Suprapubic skin (tissue), 4 donors: ENCODE results near the gene CPT1C. TPM values are rescaled to one million over a fixed set of nuclear protein-coding genes. Genes with fewer than 3 reads are reported as not detected.
A peak's percentile ranks its signal among the peaks of the same experiment; 100 is the strongest.

ENCODE experiments used
- DNase-seq, 2 donors: peaks; one replicate each; pipeline ENCODE4 v3.0.0-alpha.2; 2019; ENCODE audit warnings: low spot score in 2 of 2
- H3K27ac ChIP-seq: fragments of 200-600 bp; sonication (generic); one replicate; pipeline ENCODE4 v1.5.1; 2019
- H3K27me3 ChIP-seq: fragments of 200-600 bp; sonication (generic); one replicate; pipeline ENCODE4 v1.5.1; 2019
- H3K36me3 ChIP-seq: fragments of 200-600 bp; sonication (generic); one replicate; pipeline ENCODE4 v1.5.1; 2019
- H3K4me1 ChIP-seq: fragments of 200-600 bp; sonication (generic); one replicate; pipeline ENCODE4 v1.5.1; 2019
- H3K4me3 ChIP-seq: fragments of 200-600 bp; sonication (generic); one replicate; pipeline ENCODE4 v1.5.1; 2019; ENCODE audit warnings: mild to moderate bottlenecking
- H3K9me3 ChIP-seq: fragments of 200-600 bp; sonication (generic); one replicate; pipeline ENCODE4 v1.5.1; 2019
- CTCF ChIP-seq, 2 donors: fragments of 200-600 bp in 1 of 2; fragments of 450-650 bp in 1 of 2; sonication (generic) in 1 of 2; IDR thresholded peaks; one replicate each; pipeline ENCODE4 v1.5.1; 2016 to 2019; ENCODE audit warnings: antibody characterized with exemption in 2 of 2, mild to moderate bottlenecking in 1 of 2, moderate library complexity in 1 of 2
- EP300 ChIP-seq: sonication (generic); formaldehyde crosslinking; IDR thresholded peaks from one replicate; pipeline ENCODE4 v1.6.1; 2017; ENCODE audit warnings: antibody characterized with exemption
- POLR2A ChIP-seq, 2 donors: fragments of 450-650 bp; IDR thresholded peaks; one replicate each; pipeline ENCODE4 v1.6.1; 2017; ENCODE audit warnings: antibody characterized with exemption in 2 of 2, mild to moderate bottlenecking in 2 of 2, moderate library complexity in 2 of 2
- POLR2AphosphoS5 ChIP-seq, 3 donors: sonication (generic); formaldehyde crosslinking; IDR thresholded peaks; one replicate each; pipeline ENCODE4 v1.6.1; 2017; ENCODE audit warnings: antibody characterized with exemption in 3 of 3
- WGBS: methylation state at CpG from one replicate; pipeline ENCODE4 v1.1.5; 2018; 5-methylcytosine and 5-hydroxymethylcytosine counted together
- total RNA-seq, 4 donors: library from RNA; depleted of rRNA; stranded (reverse); fragments of >200 nt; gene quantifications; one replicate each; pipeline ENCODE4 v1.1.0, GENCODE V29; 2016

The CPT1C gene
- total RNA-seq, 4 donors from 2014 or later: 0.57 to 1.2 (median 0.92) TPM

- H3K4me1 ChIP-seq: peaks cover 32% of the 10 kb centered on the region
- WGBS: 100% methylated on average over 2 of the region's 2 CpGs
- DNase-seq: no peak
- H3K9me3 ChIP-seq: no peaks in the 10 kb centered on the region
- H3K36me3 ChIP-seq: peaks cover 12% of the 10 kb centered on the region
- no peaks in the 10 kb centered on the region for H3K27me3 ChIP-seq
- H3K4me3 ChIP-seq: no peak overlapping the region
- TF ChIP-seq CTCF (IDR thresholded peaks at IDR 0.05): no peak
- H3K27ac ChIP-seq: no peak overlapping the region
Measured at GRCh38 chr19:49667473-49667872, 23.4 kb upstream of the CPT1C start.

- H3K27me3 ChIP-seq: no peaks in the 10 kb centered on the region
- no peak for DNase-seq
- no peak overlapping the region for H3K4me3 ChIP-seq
- no peak overlapping the region for H3K27ac ChIP-seq
- peaks cover 17% of the 10 kb centered on the region for H3K4me1 ChIP-seq
- no peaks in the 10 kb centered on the region for H3K9me3 ChIP-seq
- WGBS: 96% methylated on average over 3 of the region's 3 CpGs
- TF ChIP-seq CTCF (IDR thresholded peaks at IDR 0.05): no peak
- no peak for TF ChIP-seq POLR2AphosphoS5 (IDR thresholded peaks at IDR 0.05)
- no peak for TF ChIP-seq POLR2A (IDR thresholded peaks at IDR 0.05)
- no peak for TF ChIP-seq EP300
- peaks cover 7% of the 10 kb centered on the region for H3K36me3 ChIP-seq
Measured at GRCh38 chr19:49669516-49669915, 21.4 kb upstream of the CPT1C start.

- DNase-seq: no peak
- WGBS: 32% methylated on average over 28 of the region's 28 CpGs
- H3K27ac ChIP-seq: no peak overlapping the region
- H3K4me1 ChIP-seq: peaks cover 9% of the 10 kb centered on the region
- peak; percentile 50 to 91 for TF ChIP-seq CTCF (IDR thresholded peaks at IDR 0.05)
- TF ChIP-seq EP300: no peak
- H3K36me3 ChIP-seq: peaks cover 7% of the 10 kb centered on the region
- no peaks in the 10 kb centered on the region for H3K27me3 ChIP-seq
- no peak overlapping the region for H3K4me3 ChIP-seq
- H3K9me3 ChIP-seq: no peaks in the 10 kb centered on the region
Measured at GRCh38 chr19:49672131-49672919, 18.6 kb upstream of the CPT1C start.

GRCh38 chr19:49676136-49676783 is 14.7 kb upstream of the CPT1C start:
- peaks cover 46% of the 10 kb centered on the region for H3K4me1 ChIP-seq
- no peak for TF ChIP-seq POLR2A (IDR thresholded peaks at IDR 0.05)
- TF ChIP-seq EP300: no peak
- TF ChIP-seq CTCF (IDR thresholded peaks at IDR 0.05): peak in 1 of 2 donors; percentile 5
- TF ChIP-seq POLR2AphosphoS5 (IDR thresholded peaks at IDR 0.05): peak in 2 of 3 donors; percentile 2 to 70
- 2% methylated on average over 27 of the region's 27 CpGs for WGBS
- no peaks in the 10 kb centered on the region for H3K9me3 ChIP-seq
- no peaks in the 10 kb centered on the region for H3K27me3 ChIP-seq
- H3K27ac ChIP-seq: peak overlapping the region; percentile 87
- H3K4me3 ChIP-seq: peak overlapping the region; percentile 96
- DNase-seq: peak; percentile 94 to 95
- H3K36me3 ChIP-seq: no peaks in the 10 kb centered on the region

- Histone ChIP-seq H3K9me3 (no peaks in the 10 kb centered on the region), H3K4me3 (peak overlapping the region; percentile 96), H3K27me3 (no peaks in the 10 kb centered on the region), H3K27ac (peak overlapping the region; percentile 95), H3K4me1 (peaks cover 46% of the 10 kb centered on the region), H3K36me3 (peaks cover 4% of the 10 kb centered on the region)
- peak; percentile 100 for DNase-seq
- TF ChIP-seq POLR2A (IDR thresholded peaks at IDR 0.05) (no peak), POLR2AphosphoS5 (IDR thresholded peaks at IDR 0.05) (peak in 1 of 3 donors; percentile 70), EP300 (no peak), CTCF (IDR thresholded peaks at IDR 0.05) (no peak)
- WGBS: 0% methylated on average over 28 of the region's 34 CpGs
Measured at GRCh38 chr19:49676784-49677230, 14.1 kb upstream of the CPT1C start.
